ENCODE data around the gene ZFP3.
"Not testable (repeated sequence)": the region's sequence is repeated elsewhere in the genome, so short reads cannot be mapped to it uniquely, and the experiment has no call there.

ZFP3 gene

GRCh38 chr17:5078106-5079028 lies at the start of gene ZFP3:
TSS of gene ZFP3 (plus strand) at chr17:5078467. CDS start at chr17:5091505, 13,038 bp downstream.
- DNase-seq: peak; percentile 26

GRCh38 chr17:5030168-5030567 lies 48.1 kb upstream of the ZFP3 start:
- not testable (repeated sequence) for DNase-seq

GRCh38 chr17:5031365-5032082 lies 46.7 kb upstream of the ZFP3 start:
- DNase-seq: peak; percentile 7

GRCh38 chr17:5032865-5033264 lies 45.4 kb upstream of the ZFP3 start:
- no peak for DNase-seq

- DNase-seq: no peak
Observed at GRCh38 chr17:5033352-5034015, 44.8 kb upstream of the ZFP3 start.

- DNase-seq: no peak
Observed at GRCh38 chr17:5034063-5034462, 44.2 kb upstream of the ZFP3 start.

GRCh38 chr17:5034651-5035050 lies 43.6 kb upstream of the ZFP3 start:
- DNase-seq: no peak

GRCh38 chr17:5035315-5035714 lies 43.0 kb upstream of the ZFP3 start, which contains the start of gene SLC52A1:
TSS of gene SLC52A1 (minus strand) at chr17:5035426. CDS start at chr17:5034606, 820 bp downstream.
- no peak for DNase-seq

- DNase-seq: no peak
Observed at GRCh38 chr17:5042157-5043022, 35.9 kb upstream of the ZFP3 start.

- DNase-seq: no peak
Observed at GRCh38 chr17:5043524-5043923, 34.7 kb upstream of the ZFP3 start.

GRCh38 chr17:5044630-5045029 lies 33.6 kb upstream of the ZFP3 start:
- DNase-seq: no peak

GRCh38 chr17:5045496-5045895 lies 32.8 kb upstream of the ZFP3 start:
- no peak for DNase-seq

GRCh38 chr17:5047446-5047845 lies 30.8 kb upstream of the ZFP3 start:
- DNase-seq: no peak

GRCh38 chr17:5049314-5049841 lies 28.9 kb upstream of the ZFP3 start:
- no peak for DNase-seq

GRCh38 chr17:5050278-5050677 lies 28.0 kb upstream of the ZFP3 start:
- no peak for DNase-seq

GRCh38 chr17:5055543-5055942 lies 22.7 kb upstream of the ZFP3 start:
- DNase-seq: no peak

GRCh38 chr17:5065227-5065744 lies 13.0 kb upstream of the ZFP3 start:
- no peak for DNase-seq

GRCh38 chr17:5068236-5068635 lies 10.0 kb upstream of the ZFP3 start:
- DNase-seq: no peak

- no peak for DNase-seq
Observed at GRCh38 chr17:5069724-5070123, 8.5 kb upstream of the ZFP3 start.

GRCh38 chr17:5075472-5075871 lies 2.8 kb upstream of the ZFP3 start:
- not testable (repeated sequence) for DNase-seq

GRCh38 chr17:5077275-5077674 lies 992 bp upstream of the ZFP3 start:
- DNase-seq: not testable (repeated sequence)

- DNase-seq: no peak
Observed at GRCh38 chr17:5077781-5078105, 524 bp upstream of the ZFP3 start.

Measured in NCI-H1417 treated with DMSO at 0.1 percent for 48 hours (cell line).